ENCODE measurements around the gene COBLL1. TPM values are rescaled to one million over a fixed set of nuclear protein-coding genes. Genes with fewer than 3 reads are reported as not detected.

Gene COBLL1
- total and polyA plus RNA-seq, 5 experiments from 2014 or later = 0.16 to 5.6 (median 4.2) TPM; not detected in 2

- Mint-ChIP-seq H3K27me3 (peaks cover 0 to 11% (median 0%) of the 10 kb centered on the region in 5 donors), H3K36me3 (no peaks in the 10 kb centered on the region), H3K27ac (no peak overlapping the region), H3K4me1 (peaks cover 0 to 8% (median 0%) of the 10 kb centered on the region in 4 donors), H3K4me3 (no peak overlapping the region), H3K9me3 (no peaks in the 10 kb centered on the region)
- DNase-seq (no peak), ATAC-seq (no peak)
- POLR2A ChIA-PET = no interaction called here
Observed at GRCh38 chr2:164786787-164787186, 54.8 kb downstream of the COBLL1 start.

- POLR2A ChIA-PET = no interaction called here
- Mint-ChIP-seq H3K27me3 (peaks cover 0 to 11% (median 0%) of the 10 kb centered on the region in 5 donors), H3K4me1 (peaks cover 0 to 8% (median 0%) of the 10 kb centered on the region in 4 donors), H3K4me3 (no peak overlapping the region), H3K36me3 (no peaks in the 10 kb centered on the region), H3K9me3 (no peaks in the 10 kb centered on the region), H3K27ac (no peak overlapping the region)
- no peak for ATAC-seq
- no peak for DNase-seq
Observed at GRCh38 chr2:164785457-164785856, 56.2 kb downstream of the COBLL1 start.

- no peak for ATAC-seq
- peaks cover 0 to 11% (median 0%) of the 10 kb centered on the region in 5 donors for H3K27me3 Mint-ChIP-seq
- H3K4me1 Mint-ChIP-seq = peaks cover 0 to 8% (median 0%) of the 10 kb centered on the region in 4 donors
- no peak overlapping the region for H3K4me3 Mint-ChIP-seq
- POLR2A ChIA-PET = no interaction called here
- H3K9me3 Mint-ChIP-seq = no peaks in the 10 kb centered on the region
- no peak for DNase-seq
- no peaks in the 10 kb centered on the region for H3K36me3 Mint-ChIP-seq
- no peak overlapping the region for H3K27ac Mint-ChIP-seq
Observed at GRCh38 chr2:164784376-164784775, 57.2 kb downstream of the COBLL1 start.

GRCh38 chr2:164782323-164782722 is 59.3 kb downstream of the COBLL1 start:
- Mint-ChIP-seq H3K27me3 (peaks cover 0 to 11% (median 0%) of the 10 kb centered on the region in 5 donors), H3K4me1 (peaks cover 0 to 8% (median 0%) of the 10 kb centered on the region in 4 donors), H3K27ac (no peak overlapping the region), H3K9me3 (no peaks in the 10 kb centered on the region), H3K36me3 (no peaks in the 10 kb centered on the region), H3K4me3 (no peak overlapping the region)
- POLR2A ChIA-PET = no interaction called here
- DNase-seq (no peak), ATAC-seq (no peak)

GRCh38 chr2:164781394-164781793 is 60.2 kb downstream of the COBLL1 start:
- H3K36me3 Mint-ChIP-seq = no peaks in the 10 kb centered on the region
- peaks cover 0 to 8% (median 0%) of the 10 kb centered on the region in 4 donors for H3K4me1 Mint-ChIP-seq
- no peak overlapping the region for H3K4me3 Mint-ChIP-seq
- POLR2A ChIA-PET = no interaction called here
- H3K27ac Mint-ChIP-seq = no peak overlapping the region
- ATAC-seq = no peak
- peaks cover 0 to 7% (median 0%) of the 10 kb centered on the region in 5 donors for H3K27me3 Mint-ChIP-seq
- H3K9me3 Mint-ChIP-seq = no peaks in the 10 kb centered on the region
- DNase-seq = no peak

GRCh38 chr2:164780611-164781178 is 60.9 kb downstream of the COBLL1 start:
- peaks cover 0 to 5% (median 0%) of the 10 kb centered on the region in 4 donors for H3K4me1 Mint-ChIP-seq
- H3K27me3 Mint-ChIP-seq = peaks cover 0 to 8% (median 0%) of the 10 kb centered on the region in 5 donors
- no peaks in the 10 kb centered on the region for H3K9me3 Mint-ChIP-seq
- DNase-seq (no peak), ATAC-seq (no peak)
- H3K27ac Mint-ChIP-seq = no peak overlapping the region
- POLR2A ChIA-PET = no interaction called here
- no peaks in the 10 kb centered on the region for H3K36me3 Mint-ChIP-seq
- H3K4me3 Mint-ChIP-seq = no peak overlapping the region

- no peak for DNase-seq
- ATAC-seq = no peak
- no peaks in the 10 kb centered on the region for H3K4me1 Mint-ChIP-seq
- no peak overlapping the region for H3K4me3 Mint-ChIP-seq
- H3K36me3 Mint-ChIP-seq = no peaks in the 10 kb centered on the region
- H3K27me3 Mint-ChIP-seq = peaks cover 0 to 9% (median 0%) of the 10 kb centered on the region in 5 donors
- no peaks in the 10 kb centered on the region for H3K9me3 Mint-ChIP-seq
- no peak overlapping the region for H3K27ac Mint-ChIP-seq
- POLR2A ChIA-PET = no interaction called here
Observed at GRCh38 chr2:164779383-164780057, 62.1 kb downstream of the COBLL1 start.

- H3K27ac Mint-ChIP-seq = no peak overlapping the region
Observed at GRCh38 chr2:164778723-164779122, 62.9 kb downstream of the COBLL1 start.

GRCh38 chr2:164777847-164778461 is 63.7 kb downstream of the COBLL1 start:
- no peak for ATAC-seq
- Mint-ChIP-seq H3K36me3 (no peaks in the 10 kb centered on the region), H3K4me1 (no peaks in the 10 kb centered on the region), H3K4me3 (no peak overlapping the region), H3K27me3 (peaks cover 0 to 6% (median 0%) of the 10 kb centered on the region in 5 donors), H3K27ac (no peak overlapping the region), H3K9me3 (no peaks in the 10 kb centered on the region)
- POLR2A ChIA-PET = no interaction called here
- no peak for DNase-seq

More at GRCh38 chr2:164778723-164779122, 62.9 kb downstream of the COBLL1 start:
- no peak overlapping the region for H3K4me3 Mint-ChIP-seq
- H3K27me3 Mint-ChIP-seq = peaks cover 0 to 9% (median 0%) of the 10 kb centered on the region in 5 donors
- ATAC-seq (no peak), DNase-seq (no peak)
- H3K36me3 Mint-ChIP-seq = no peaks in the 10 kb centered on the region
- H3K9me3 Mint-ChIP-seq = no peaks in the 10 kb centered on the region
- H3K4me1 Mint-ChIP-seq = no peaks in the 10 kb centered on the region
- POLR2A ChIA-PET = no interaction called here

- Mint-ChIP-seq H3K36me3 (no peaks in the 10 kb centered on the region), H3K9me3 (no peaks in the 10 kb centered on the region), H3K27ac (no peak overlapping the region), H3K27me3 (peaks cover 0 to 6% (median 0%) of the 10 kb centered on the region in 5 donors), H3K4me3 (no peak overlapping the region), H3K4me1 (no peaks in the 10 kb centered on the region)
- DNase-seq (no peak), ATAC-seq (no peak)
- POLR2A ChIA-PET = no interaction called here
Observed at GRCh38 chr2:164773635-164774034, 68.0 kb downstream of the COBLL1 start.

GRCh38 chr2:164773091-164773490 is 68.5 kb downstream of the COBLL1 start:
- DNase-seq (no peak), ATAC-seq (no peak)
- no peaks in the 10 kb centered on the region for H3K9me3 Mint-ChIP-seq
- no peaks in the 10 kb centered on the region for H3K4me1 Mint-ChIP-seq
- POLR2A ChIA-PET = no interaction called here
- no peaks in the 10 kb centered on the region for H3K36me3 Mint-ChIP-seq
- H3K27me3 Mint-ChIP-seq = peaks cover 0 to 6% (median 0%) of the 10 kb centered on the region in 5 donors
- no peak overlapping the region for H3K4me3 Mint-ChIP-seq
- no peak overlapping the region for H3K27ac Mint-ChIP-seq

GRCh38 chr2:164771897-164772296 is 69.7 kb downstream of the COBLL1 start:
- Mint-ChIP-seq H3K36me3 (no peaks in the 10 kb centered on the region), H3K27me3 (peaks cover 0 to 6% (median 0%) of the 10 kb centered on the region in 5 donors), H3K27ac (no peak overlapping the region), H3K4me1 (no peaks in the 10 kb centered on the region), H3K4me3 (no peak overlapping the region), H3K9me3 (no peaks in the 10 kb centered on the region)
- POLR2A ChIA-PET = no interaction called here
- ATAC-seq (no peak), DNase-seq (no peak)

- POLR2A ChIA-PET = no interaction called here
- Mint-ChIP-seq H3K4me1 (no peaks in the 10 kb centered on the region), H3K4me3 (no peak overlapping the region), H3K27me3 (no peaks in the 10 kb centered on the region), H3K9me3 (no peaks in the 10 kb centered on the region), H3K36me3 (no peaks in the 10 kb centered on the region), H3K27ac (no peak overlapping the region)
- no peak for ATAC-seq
- no peak for DNase-seq
Observed at GRCh38 chr2:164770421-164770916, 71.2 kb downstream of the COBLL1 start.
